Measurements from ENCODE around the gene RPL12.

The RPL12 gene

GRCh38 chr9:127423476-127423933 lies 27.7 kb downstream of the RPL12 start:
- no peaks in the 10 kb centered on the region for H3K4me1 ChIP-seq (ENCODE audit: control insufficient read depth, insufficient read depth, low read length)
- no peaks in the 10 kb centered on the region for H3K36me3 ChIP-seq (ENCODE audit: control insufficient read depth, insufficient read depth, low read length)
- DNase-seq (ENCODE audit: low read depth, low spot score) = no peak
- H3K27me3 ChIP-seq (ENCODE audit: control insufficient read depth, insufficient read depth, low read length) = no peaks in the 10 kb centered on the region
- H3K9me3 ChIP-seq (ENCODE audit: control insufficient read depth, insufficient read depth, low read length) = no peaks in the 10 kb centered on the region
- H3K27ac ChIP-seq (ENCODE audit: low read length) = no peak overlapping the region
- no CpG with 5 or more reads among the region's 9 CpGs for WGBS (ENCODE audit: insufficient coverage, insufficient read length)
- H3K4me3 ChIP-seq (ENCODE audit: low read length) = peak overlapping the region; percentile 99; the same call in 1 of the 2 replicates

DNA sequence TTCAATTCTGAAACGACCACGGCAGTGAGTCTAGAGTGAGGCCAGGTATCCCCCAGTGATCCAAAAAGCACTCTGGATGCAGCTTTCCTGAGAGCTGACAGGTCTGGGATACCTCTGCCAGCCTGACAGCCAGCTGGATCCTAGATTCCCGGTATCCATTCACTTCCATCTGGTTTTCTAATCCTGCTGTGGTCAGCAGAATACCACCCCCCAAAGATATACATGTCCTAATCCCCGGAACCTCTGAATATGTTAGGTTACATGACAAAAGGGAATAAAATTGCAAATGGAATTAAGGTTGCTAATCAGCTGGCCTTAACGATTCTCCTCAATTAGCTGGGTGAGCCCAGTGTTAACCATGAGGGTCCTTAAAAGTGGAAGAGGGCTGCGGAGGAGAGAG lies 28.4 kb downstream of the RPL12 start:
- no peak for DNase-seq (ENCODE audit: low read depth, low spot score)
- Histone ChIP-seq H3K36me3 (ENCODE audit: control insufficient read depth, insufficient read depth, low read length) (no peaks in the 10 kb centered on the region), H3K27ac (ENCODE audit: low read length) (no peak overlapping the region), H3K27me3 (ENCODE audit: control insufficient read depth, insufficient read depth, low read length) (no peaks in the 10 kb centered on the region), H3K4me1 (ENCODE audit: control insufficient read depth, insufficient read depth, low read length) (no peaks in the 10 kb centered on the region), H3K4me3 (ENCODE audit: low read length) (no peak overlapping the region; the same call in 1 of the 2 replicates), H3K9me3 (ENCODE audit: control insufficient read depth, insufficient read depth, low read length) (no peaks in the 10 kb centered on the region)
- WGBS (ENCODE audit: insufficient coverage, insufficient read length) = no CpG with 5 or more reads among the region's 6 CpGs

DNA sequence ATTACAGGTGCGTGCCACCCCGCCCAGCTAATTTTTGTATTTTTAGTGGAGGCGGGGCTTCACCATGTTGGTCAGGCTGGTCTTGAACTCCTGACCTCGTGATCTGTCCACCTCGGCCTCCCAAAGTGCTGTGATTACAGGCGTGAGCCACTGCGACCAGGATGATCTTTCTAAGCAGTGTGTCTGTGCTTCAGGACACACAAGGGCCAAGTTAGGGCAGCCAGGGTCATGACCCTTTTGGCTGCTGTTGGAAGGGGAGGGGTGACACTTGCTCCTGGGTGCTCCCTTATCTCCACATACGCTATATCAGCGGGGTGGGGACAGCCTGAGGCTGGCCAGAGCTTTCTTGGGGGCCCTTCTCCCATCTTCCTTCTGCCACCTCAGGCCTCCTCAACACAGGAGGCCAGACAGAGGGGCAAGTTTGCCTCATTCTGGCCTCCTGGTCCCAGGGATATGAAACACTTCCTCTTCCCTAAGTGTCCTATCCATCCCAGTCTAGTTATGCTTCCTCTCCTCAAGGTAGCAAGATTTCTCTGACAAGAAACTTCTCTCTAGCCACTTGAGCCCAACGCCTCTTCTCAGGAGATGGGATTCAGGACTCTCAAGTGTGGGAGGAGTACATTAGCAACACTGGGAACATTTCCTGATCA lies 28.9 kb downstream of the RPL12 start:
- no CpG with 5 or more reads among the region's 10 CpGs for WGBS (ENCODE audit: insufficient coverage, insufficient read length)
- H3K4me1 ChIP-seq (ENCODE audit: control insufficient read depth, insufficient read depth, low read length) = no peaks in the 10 kb centered on the region
- no peak overlapping the region for H3K4me3 ChIP-seq (ENCODE audit: low read length)

GRCh38 chr9:127421057-127421456 lies 30.1 kb downstream of the RPL12 start:
- Histone ChIP-seq H3K9me3 (ENCODE audit: control insufficient read depth, insufficient read depth, low read length) (no peaks in the 10 kb centered on the region), H3K27me3 (ENCODE audit: control insufficient read depth, insufficient read depth, low read length) (no peaks in the 10 kb centered on the region), H3K36me3 (ENCODE audit: control insufficient read depth, insufficient read depth, low read length) (no peaks in the 10 kb centered on the region), H3K4me1 (ENCODE audit: control insufficient read depth, insufficient read depth, low read length) (no peaks in the 10 kb centered on the region), H3K27ac (ENCODE audit: low read length) (no peak overlapping the region), H3K4me3 (ENCODE audit: low read length) (no peak overlapping the region)
- no CpG with 5 or more reads among the region's 7 CpGs for WGBS (ENCODE audit: insufficient coverage, insufficient read length)
- no peak for DNase-seq (ENCODE audit: low read depth, low spot score)

More for the DNA sequence above, 28.9 kb downstream of the RPL12 start:
- H3K9me3 ChIP-seq (ENCODE audit: control insufficient read depth, insufficient read depth, low read length) = no peaks in the 10 kb centered on the region
- DNase-seq (ENCODE audit: low read depth, low spot score) = no peak
- H3K27me3 ChIP-seq (ENCODE audit: control insufficient read depth, insufficient read depth, low read length) = no peaks in the 10 kb centered on the region
- H3K36me3 ChIP-seq (ENCODE audit: control insufficient read depth, insufficient read depth, low read length) = no peaks in the 10 kb centered on the region
- no peak overlapping the region for H3K27ac ChIP-seq (ENCODE audit: low read length)

DNA sequence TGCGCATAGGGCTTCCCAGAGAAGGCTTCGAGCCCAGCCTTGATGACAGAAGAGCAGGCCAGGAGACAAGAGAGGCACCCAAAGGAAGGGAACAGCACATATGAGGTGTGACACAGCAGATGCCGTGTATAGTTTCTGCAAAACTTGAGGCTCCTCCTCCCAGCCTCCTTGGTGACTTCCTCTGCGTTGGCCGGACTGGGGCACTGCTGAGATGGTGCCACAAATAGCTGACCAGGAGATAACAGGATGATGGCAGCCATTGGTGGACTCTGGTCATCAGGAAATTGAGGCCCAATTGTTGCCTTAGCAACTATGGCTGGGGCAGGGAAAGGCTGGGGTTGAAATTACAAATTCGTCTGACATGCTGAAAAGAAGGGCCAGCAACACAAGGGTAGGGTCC lies 31.9 kb downstream of the RPL12 start:
- Histone ChIP-seq H3K4me1 (ENCODE audit: control insufficient read depth, insufficient read depth, low read length) (no peaks in the 10 kb centered on the region), H3K27me3 (ENCODE audit: control insufficient read depth, insufficient read depth, low read length) (no peaks in the 10 kb centered on the region), H3K9me3 (ENCODE audit: control insufficient read depth, insufficient read depth, low read length) (no peaks in the 10 kb centered on the region), H3K27ac (ENCODE audit: low read length) (no peak overlapping the region), H3K4me3 (ENCODE audit: low read length) (no peak overlapping the region), H3K36me3 (ENCODE audit: control insufficient read depth, insufficient read depth, low read length) (no peaks in the 10 kb centered on the region)
- no CpG with 5 or more reads among the region's 6 CpGs for WGBS (ENCODE audit: insufficient coverage, insufficient read length)
- DNase-seq (ENCODE audit: low read depth, low spot score) = no peak

GRCh38 chr9:127418037-127418471 lies 33.2 kb downstream of the RPL12 start:
- no peak overlapping the region for H3K27ac ChIP-seq (ENCODE audit: low read length)
- DNase-seq (ENCODE audit: low read depth, low spot score) = peak; percentile 57
- no CpG with 5 or more reads among the region's 12 CpGs for WGBS (ENCODE audit: insufficient coverage, insufficient read length)

DNA sequence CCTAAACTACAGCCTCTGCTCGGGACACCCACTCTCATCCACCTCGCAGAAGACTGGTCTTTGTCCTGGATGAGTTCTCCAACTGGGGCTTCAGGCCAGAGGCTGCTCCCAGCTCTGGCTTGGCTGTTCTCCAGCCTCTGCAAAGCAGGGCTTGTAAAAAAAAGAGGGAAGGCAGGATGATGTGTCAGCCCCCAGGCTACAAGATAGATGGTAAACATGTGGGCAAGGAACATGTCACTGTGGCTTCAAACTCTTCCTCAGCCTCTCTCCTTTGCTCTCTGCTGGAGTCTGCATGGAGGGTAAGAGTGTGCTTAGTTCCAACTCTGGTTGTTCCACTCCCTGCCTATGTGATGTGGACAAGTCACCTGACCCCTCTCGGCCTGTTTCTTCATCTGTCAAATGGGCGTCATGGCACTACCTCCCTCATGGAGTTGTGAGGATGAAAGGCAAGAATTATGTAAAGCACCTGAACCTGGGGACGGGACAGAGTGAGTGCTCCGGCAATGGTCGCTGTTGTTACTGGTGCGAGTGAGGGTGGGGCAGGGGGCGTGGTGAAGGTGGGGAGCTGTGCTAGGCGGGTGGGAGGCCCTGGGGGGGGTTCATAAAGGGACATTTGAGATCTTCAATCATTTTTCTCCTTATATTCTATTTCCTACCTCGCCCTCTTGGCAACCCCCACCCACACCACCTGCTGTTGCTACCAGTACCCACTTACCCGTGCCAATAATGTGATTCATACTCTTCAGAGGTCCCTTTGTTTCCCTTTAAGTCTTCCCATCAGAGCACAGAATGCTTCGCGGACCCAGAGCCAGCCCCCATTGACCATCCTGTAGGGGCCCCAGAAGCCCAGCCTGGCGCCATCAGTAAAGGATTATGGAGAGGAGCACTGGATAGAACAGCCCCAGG lies 33.8 kb downstream of the RPL12 start:
- Histone ChIP-seq H3K4me3 (ENCODE audit: low read length) (no peak overlapping the region), H3K36me3 (ENCODE audit: control insufficient read depth, insufficient read depth, low read length) (no peaks in the 10 kb centered on the region), H3K4me1 (ENCODE audit: control insufficient read depth, insufficient read depth, low read length) (no peaks in the 10 kb centered on the region), H3K9me3 (ENCODE audit: control insufficient read depth, insufficient read depth, low read length) (no peaks in the 10 kb centered on the region), H3K27ac (ENCODE audit: low read length) (no peak overlapping the region), H3K27me3 (ENCODE audit: control insufficient read depth, insufficient read depth, low read length) (no peaks in the 10 kb centered on the region)
- WGBS (ENCODE audit: insufficient coverage, insufficient read length) = no CpG with 5 or more reads among the region's 15 CpGs
- DNase-seq (ENCODE audit: low read depth, low spot score) = no peak

More at GRCh38 chr9:127418037-127418471, 33.2 kb downstream of the RPL12 start:
- H3K4me1 ChIP-seq (ENCODE audit: control insufficient read depth, insufficient read depth, low read length) = no peaks in the 10 kb centered on the region
- H3K4me3 ChIP-seq (ENCODE audit: low read length) = no peak overlapping the region
- no peaks in the 10 kb centered on the region for H3K27me3 ChIP-seq (ENCODE audit: control insufficient read depth, insufficient read depth, low read length)
- no peaks in the 10 kb centered on the region for H3K36me3 ChIP-seq (ENCODE audit: control insufficient read depth, insufficient read depth, low read length)
- H3K9me3 ChIP-seq (ENCODE audit: control insufficient read depth, insufficient read depth, low read length) = no peaks in the 10 kb centered on the region

GRCh38 chr9:127415657-127416056 lies 35.5 kb downstream of the RPL12 start:
- no peaks in the 10 kb centered on the region for H3K9me3 ChIP-seq (ENCODE audit: control insufficient read depth, insufficient read depth, low read length)
- no peaks in the 10 kb centered on the region for H3K4me1 ChIP-seq (ENCODE audit: control insufficient read depth, insufficient read depth, low read length)
- H3K27ac ChIP-seq (ENCODE audit: low read length) = no peak overlapping the region
- no peaks in the 10 kb centered on the region for H3K27me3 ChIP-seq (ENCODE audit: control insufficient read depth, insufficient read depth, low read length)
- H3K36me3 ChIP-seq (ENCODE audit: control insufficient read depth, insufficient read depth, low read length) = no peaks in the 10 kb centered on the region
- no peak overlapping the region for H3K4me3 ChIP-seq (ENCODE audit: low read length)
- no CpG with 5 or more reads among the region's 1 CpG for WGBS (ENCODE audit: insufficient coverage, insufficient read length)
- no peak for DNase-seq (ENCODE audit: low read depth, low spot score)

- no peaks in the 10 kb centered on the region for H3K36me3 ChIP-seq (ENCODE audit: control insufficient read depth, insufficient read depth, low read length)
- no peaks in the 10 kb centered on the region for H3K4me1 ChIP-seq (ENCODE audit: control insufficient read depth, insufficient read depth, low read length)
- no peaks in the 10 kb centered on the region for H3K9me3 ChIP-seq (ENCODE audit: control insufficient read depth, insufficient read depth, low read length)
- no peak overlapping the region for H3K27ac ChIP-seq (ENCODE audit: low read length)
- no CpG with 5 or more reads among the region's 4 CpGs for WGBS (ENCODE audit: insufficient coverage, insufficient read length)
- no peak for DNase-seq (ENCODE audit: low read depth, low spot score)
- no peak overlapping the region for H3K4me3 ChIP-seq (ENCODE audit: low read length)
- H3K27me3 ChIP-seq (ENCODE audit: control insufficient read depth, insufficient read depth, low read length) = no peaks in the 10 kb centered on the region
These were observed 36.1 kb downstream of the RPL12 start for GRCh38 chr9:127415141-127415540.

- no peaks in the 10 kb centered on the region for H3K27me3 ChIP-seq (ENCODE audit: control insufficient read depth, insufficient read depth, low read length)
- H3K4me1 ChIP-seq (ENCODE audit: control insufficient read depth, insufficient read depth, low read length) = no peaks in the 10 kb centered on the region
- DNase-seq (ENCODE audit: low read depth, low spot score) = no peak
- H3K9me3 ChIP-seq (ENCODE audit: control insufficient read depth, insufficient read depth, low read length) = no peaks in the 10 kb centered on the region
- no CpG with 5 or more reads among the region's 4 CpGs for WGBS (ENCODE audit: insufficient coverage, insufficient read length)
- no peaks in the 10 kb centered on the region for H3K36me3 ChIP-seq (ENCODE audit: control insufficient read depth, insufficient read depth, low read length)
- H3K4me3 ChIP-seq (ENCODE audit: low read length) = no peak overlapping the region
- no peak overlapping the region for H3K27ac ChIP-seq (ENCODE audit: low read length)
These were observed 40.1 kb downstream of the RPL12 start for GRCh38 chr9:127411122-127411521.

Measured in iPS DF 6.9 (cell line).